Activated CD8-positive, alpha-beta T cell treated with anti-CD3 and anti-CD28 coated beads, Interleukin-2, amount 10 ng/mL, durations not matched to agents 7 days and 5 days (primary cell): ENCODE measurements around the gene F2RL2. TPM values are rescaled to one million over a fixed set of nuclear protein-coding genes. Genes with fewer than 3 reads are reported as not detected.

Experiments
- ATAC-seq: fragments of 150-1000 bp; cut with Tn5 transposase; one replicate; pipeline ENCODE4 v1.10.0; 2021; ENCODE audit warnings: moderate library complexity
- CTCF ChIA-PET: fragments of 350-600 bp; sonication (Branson Sonifier 250); formaldehyde crosslinking; loops from one replicate; lab custom pipeline; 2021; ENCODE audit warnings: antibody characterized with exemption; lab: Charles Lee
- POLR2A ChIA-PET: fragments of 350-600 bp; sonication (Branson Sonifier 250); formaldehyde crosslinking; loops from one replicate; lab custom pipeline; 2021; ENCODE audit warnings: antibody characterized with exemption; lab: Charles Lee
- DNase-seq: peaks from one replicate; pipeline ENCODE4 v3.0.0-alpha.2; 2020
- H3K27ac Mint-ChIP-seq: one replicate; pipeline ENCODE4 v1.8.0; 2021; ENCODE audit warnings: mild to moderate bottlenecking, mixed read lengths
- H3K27me3 Mint-ChIP-seq: one replicate; pipeline ENCODE4 v1.8.0; 2021; ENCODE audit warnings: low read depth, mixed read lengths
- H3K36me3 Mint-ChIP-seq: one replicate; pipeline ENCODE4 v1.8.0; 2021; ENCODE audit warnings: low read depth, mixed read lengths
- H3K4me1 Mint-ChIP-seq: one replicate; pipeline ENCODE4 v1.8.0; 2021; ENCODE audit warnings: low read depth, mixed read lengths
- H3K4me3 Mint-ChIP-seq: one replicate; pipeline ENCODE4 v1.8.0; 2021; ENCODE audit warnings: mild to moderate bottlenecking, mixed read lengths
- H3K9me3 Mint-ChIP-seq: one replicate; pipeline ENCODE4 v1.8.0; 2022; ENCODE audit warnings: mixed read lengths; ENCODE audit not compliant: insufficient read depth
- total RNA-seq, 2 experiments: library from RNA; stranded (reverse); gene quantifications; one replicate each; pipeline ENCODE4 v1.2.3, GENCODE V29; 2021

The F2RL2 gene
- total RNA-seq, 2 experiments from 2014 or later, result not detected

DNA sequence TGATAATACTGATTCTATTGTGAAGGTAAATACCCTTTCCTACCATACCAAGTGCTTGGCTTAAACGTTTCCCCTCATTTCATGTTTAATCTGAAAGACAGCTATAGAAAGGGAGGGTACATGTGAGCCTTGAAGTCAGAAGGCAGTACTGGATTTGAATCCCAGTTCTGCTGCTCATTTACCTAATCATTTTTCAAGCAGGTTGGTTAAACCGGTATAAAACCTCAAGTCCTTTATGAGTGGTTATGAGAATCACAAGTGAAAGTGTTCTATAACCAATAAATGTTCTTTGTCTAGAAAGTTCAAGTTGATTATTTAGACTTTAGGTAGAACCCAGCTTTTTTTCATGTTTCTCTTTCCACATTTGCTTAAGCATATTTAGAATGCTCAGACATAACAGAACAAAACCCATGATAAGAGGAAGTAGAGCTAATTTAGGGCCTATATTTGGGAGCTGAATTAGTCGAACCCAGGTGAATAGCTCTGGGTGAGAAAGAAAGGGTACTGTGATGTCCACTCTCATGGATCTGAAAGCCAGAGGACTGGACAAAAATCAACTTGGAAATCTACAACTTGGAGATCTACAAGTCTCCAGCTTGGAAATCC, 29.7 kb upstream of the F2RL2 start:
- no peaks in the 10 kb centered on the region for H3K27me3 Mint-ChIP-seq
- POLR2A ChIA-PET, result no interaction called here
- H3K27ac Mint-ChIP-seq, result no peak overlapping the region
- CTCF ChIA-PET, result interaction anchor here (0.9 to 1.3 kb wide), 4 partner anchors 11 to 131 kb away, joined by 3 read pairs; no protein-coding TSS in a partner anchor
- DNase-seq, result no peak
- H3K4me3 Mint-ChIP-seq, result no peak overlapping the region
- no peaks in the 10 kb centered on the region for H3K4me1 Mint-ChIP-seq
- no peak for ATAC-seq
- peaks cover 51% of the 10 kb centered on the region for H3K36me3 Mint-ChIP-seq
- H3K9me3 Mint-ChIP-seq, result peaks cover 11% of the 10 kb centered on the region

DNA sequence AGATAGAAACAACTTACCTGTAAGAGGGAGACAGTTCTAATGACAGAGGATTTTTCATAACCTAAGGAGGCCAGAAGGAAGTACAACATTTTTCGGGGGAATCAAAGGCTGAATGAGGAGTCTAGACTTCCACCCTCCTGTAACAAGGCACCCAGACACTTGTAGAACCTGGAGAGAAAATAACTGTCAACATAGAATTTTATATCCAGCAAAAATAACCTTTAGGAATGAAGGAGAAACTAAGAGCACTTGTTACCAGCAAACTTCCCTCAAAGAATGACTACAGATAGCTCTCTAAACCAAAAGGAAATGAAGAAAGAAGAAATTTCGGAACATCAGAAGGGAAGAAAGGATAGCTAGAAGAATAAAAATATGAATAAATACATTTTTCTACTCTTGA, 25.9 kb upstream of the F2RL2 start:
- H3K27ac Mint-ChIP-seq, result no peak overlapping the region
- no peak overlapping the region for H3K4me3 Mint-ChIP-seq
- H3K27me3 Mint-ChIP-seq, result no peaks in the 10 kb centered on the region
- H3K4me1 Mint-ChIP-seq, result no peaks in the 10 kb centered on the region
- ATAC-seq, result no peak
- peaks cover 63% of the 10 kb centered on the region for H3K36me3 Mint-ChIP-seq
- CTCF ChIA-PET, result interaction anchor here (0.9 to 1.4 kb wide), 2 partner anchors 11 to 125 kb away, joined by 4 read pairs; no protein-coding TSS in a partner anchor
- POLR2A ChIA-PET, result no interaction called here
- DNase-seq, result no peak
- peaks cover 11% of the 10 kb centered on the region for H3K9me3 Mint-ChIP-seq

DNA sequence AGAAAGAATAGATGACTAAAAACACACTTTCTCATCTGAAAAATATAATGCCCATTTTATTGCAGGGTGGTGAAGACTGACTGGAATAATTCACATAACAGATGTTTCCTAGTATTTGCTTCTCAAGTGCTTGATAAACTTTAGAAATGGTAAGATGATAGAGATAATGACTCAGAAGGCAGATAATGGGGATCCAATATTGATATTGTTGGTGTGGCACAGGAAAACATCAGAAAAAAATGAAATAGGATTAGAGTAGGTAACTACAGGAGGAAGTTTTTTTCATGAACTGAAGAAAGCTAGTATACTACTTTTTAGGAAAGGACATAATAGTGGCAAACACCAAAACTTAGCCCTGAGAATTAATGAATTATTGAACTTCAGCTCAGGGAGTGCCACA, 20.2 kb upstream of the F2RL2 start:
- no peak for DNase-seq
- no peak overlapping the region for H3K27ac Mint-ChIP-seq
- ChIA-PET CTCF (interaction anchor here (0.9 to 2.6 kb wide), 3 partner anchors 15 to 131 kb away, joined by 3 to 16 read pairs (median 8); no protein-coding TSS in a partner anchor), POLR2A (interaction anchor here (0.6 kb wide), 1 partner anchor 13 kb away, joined by 3 read pairs; no protein-coding TSS in a partner anchor)
- no peak overlapping the region for H3K4me3 Mint-ChIP-seq
- ATAC-seq, result no peak
- peaks cover 55% of the 10 kb centered on the region for H3K36me3 Mint-ChIP-seq
- H3K9me3 Mint-ChIP-seq, result peaks cover 1% of the 10 kb centered on the region
- H3K4me1 Mint-ChIP-seq, result peaks cover 6% of the 10 kb centered on the region
- H3K27me3 Mint-ChIP-seq, result no peaks in the 10 kb centered on the region

DNA sequence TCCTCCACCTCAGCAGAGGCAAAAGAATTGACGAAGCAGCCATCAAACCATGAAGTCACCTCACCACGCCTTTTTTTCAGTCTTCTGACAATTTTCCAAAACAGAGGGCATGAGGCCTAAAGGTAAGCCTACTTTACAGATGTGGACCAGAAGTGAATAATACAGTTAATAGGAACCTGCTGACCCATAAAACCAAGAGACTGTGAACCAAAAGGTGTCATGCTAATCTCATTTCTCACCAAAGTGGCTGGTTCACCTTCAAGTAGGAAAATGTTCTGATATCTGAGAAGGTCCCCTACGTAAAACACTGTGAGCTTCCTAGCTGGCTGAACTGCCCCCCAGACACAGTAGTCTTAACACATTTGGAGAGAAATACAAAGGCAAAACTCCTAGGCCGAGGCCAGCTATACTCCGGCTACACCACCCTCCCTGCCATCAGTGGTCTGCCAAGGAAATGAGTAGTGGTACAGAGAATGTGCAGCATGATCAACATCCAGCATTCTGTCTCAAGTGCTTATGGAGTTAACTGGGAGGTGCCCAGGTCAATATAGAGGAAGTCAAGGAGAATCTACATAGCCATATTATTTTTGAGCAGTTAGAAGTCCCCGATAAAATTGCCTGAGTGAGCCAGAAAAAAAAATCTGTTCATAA, 19.3 kb upstream of the F2RL2 start:
- no peak for ATAC-seq
- Mint-ChIP-seq H3K4me3 (no peak overlapping the region), H3K27me3 (no peaks in the 10 kb centered on the region), H3K27ac (no peak overlapping the region), H3K4me1 (peaks cover 11% of the 10 kb centered on the region), H3K9me3 (no peaks in the 10 kb centered on the region), H3K36me3 (peaks cover 50% of the 10 kb centered on the region)
- POLR2A ChIA-PET, result no interaction called here
- no peak for DNase-seq
- CTCF ChIA-PET, result interaction anchor here (0.7 to 2.6 kb wide), 9 partner anchors 11 to 132 kb away, joined by 3 to 16 read pairs (median 4); no protein-coding TSS in a partner anchor

DNA sequence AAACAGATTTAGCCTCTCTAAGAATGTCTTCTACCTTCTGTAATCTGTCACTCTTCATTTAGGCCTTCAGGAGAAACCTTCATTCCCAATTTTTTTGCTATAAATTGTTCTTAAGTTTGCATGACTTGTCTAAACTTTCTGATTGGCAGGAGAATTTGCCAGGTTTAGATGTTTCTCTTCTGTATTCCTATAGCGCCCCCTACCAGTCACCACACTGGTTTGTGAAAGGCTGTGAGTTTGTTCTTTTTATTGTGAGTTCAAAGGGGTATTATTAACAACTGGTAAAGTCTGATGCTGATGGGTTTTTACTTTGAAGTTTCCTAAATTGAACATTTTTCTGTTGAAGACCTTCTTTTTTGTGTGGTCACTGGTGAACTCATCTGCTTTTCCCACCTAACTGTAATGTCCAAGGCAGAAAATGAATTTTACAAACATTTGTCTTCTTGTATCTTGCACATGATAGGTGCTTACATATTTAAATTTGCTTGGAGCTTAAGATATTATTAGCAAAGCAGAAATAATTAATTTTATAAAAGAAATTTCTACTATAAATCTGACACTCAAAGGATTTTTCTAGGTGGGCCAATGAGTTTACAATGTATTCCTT, 18.4 kb upstream of the F2RL2 start:
- peaks cover 11% of the 10 kb centered on the region for H3K4me1 Mint-ChIP-seq
- H3K27ac Mint-ChIP-seq, result no peak overlapping the region
- H3K9me3 Mint-ChIP-seq, result no peaks in the 10 kb centered on the region
- DNase-seq (peak; percentile 77), ATAC-seq (peak; percentile 63)
- no peaks in the 10 kb centered on the region for H3K27me3 Mint-ChIP-seq
- ChIA-PET CTCF (interaction anchor here (0.7 to 2.6 kb wide), 10 partner anchors 11 to 133 kb away, joined by 3 to 16 read pairs (median 4); no protein-coding TSS in a partner anchor), POLR2A (no interaction called here)
- H3K36me3 Mint-ChIP-seq, result peaks cover 51% of the 10 kb centered on the region
- no peak overlapping the region for H3K4me3 Mint-ChIP-seq

DNA sequence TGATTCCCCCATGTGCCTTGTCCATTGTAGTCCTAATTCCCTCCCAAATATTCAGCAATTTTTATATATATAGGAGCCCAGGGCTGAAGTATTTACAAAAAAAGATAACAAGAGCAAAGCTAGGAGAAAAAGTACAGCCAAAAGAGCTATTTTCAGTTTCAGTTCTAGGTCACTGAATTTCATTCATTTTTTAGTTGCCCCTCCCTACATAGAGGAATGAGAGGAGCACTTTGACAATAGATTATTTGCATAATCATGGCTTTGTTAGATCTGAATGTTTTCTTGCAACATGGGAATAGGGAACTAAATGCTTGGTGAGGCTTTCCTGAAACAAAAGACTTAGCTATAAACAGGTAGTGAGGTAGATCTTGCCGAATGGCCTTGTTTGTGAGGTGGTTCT, 15.3 kb upstream of the F2RL2 start:
- H3K4me3 Mint-ChIP-seq, result no peak overlapping the region
- DNase-seq, result no peak
- CTCF ChIA-PET, result interaction anchor here (0.7 to 2.4 kb wide), 8 partner anchors 11 to 235 kb away, joined by 4 to 17 read pairs (median 4); partner anchors contain the start of gene IQGAP2
- H3K36me3 Mint-ChIP-seq, result peaks cover 48% of the 10 kb centered on the region
- no peaks in the 10 kb centered on the region for H3K9me3 Mint-ChIP-seq
- peak overlapping the region; percentile 4 for H3K27ac Mint-ChIP-seq
- ATAC-seq, result no peak
- POLR2A ChIA-PET, result interaction anchor here (0.6 kb wide), 1 partner anchor 738 kb away, joined by 3 read pairs; no protein-coding TSS in a partner anchor
- H3K4me1 Mint-ChIP-seq, result peaks cover 11% of the 10 kb centered on the region
- H3K27me3 Mint-ChIP-seq, result no peaks in the 10 kb centered on the region

DNA sequence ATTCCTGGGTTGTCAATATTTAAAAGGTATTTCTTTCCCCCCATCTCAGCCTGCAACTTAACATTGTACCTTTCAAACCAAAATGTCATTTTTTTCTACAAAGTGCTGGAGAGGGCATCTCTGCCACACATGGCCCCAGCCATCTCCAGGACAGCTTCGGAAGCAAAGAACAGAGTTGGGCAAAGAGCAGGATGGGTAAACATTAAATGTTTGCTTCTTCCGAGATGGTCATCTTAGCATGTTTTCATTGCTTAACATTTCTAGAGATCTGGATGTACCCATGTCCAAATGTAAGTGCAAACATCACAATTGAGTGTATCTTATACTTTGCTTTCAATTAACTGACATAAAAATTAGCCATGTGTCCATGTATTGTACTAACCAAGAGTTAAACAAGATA, 14.3 kb upstream of the F2RL2 start:
- Mint-ChIP-seq H3K27ac (no peak overlapping the region), H3K4me1 (peaks cover 11% of the 10 kb centered on the region), H3K27me3 (no peaks in the 10 kb centered on the region), H3K4me3 (no peak overlapping the region), H3K9me3 (no peaks in the 10 kb centered on the region), H3K36me3 (peaks cover 44% of the 10 kb centered on the region)
- POLR2A ChIA-PET, result no interaction called here
- CTCF ChIA-PET, result interaction anchor here (0.6 to 2.4 kb wide), 8 partner anchors 12 to 234 kb away, joined by 3 to 17 read pairs (median 4); partner anchors contain the start of gene IQGAP2
- DNase-seq (no peak), ATAC-seq (no peak)

DNA sequence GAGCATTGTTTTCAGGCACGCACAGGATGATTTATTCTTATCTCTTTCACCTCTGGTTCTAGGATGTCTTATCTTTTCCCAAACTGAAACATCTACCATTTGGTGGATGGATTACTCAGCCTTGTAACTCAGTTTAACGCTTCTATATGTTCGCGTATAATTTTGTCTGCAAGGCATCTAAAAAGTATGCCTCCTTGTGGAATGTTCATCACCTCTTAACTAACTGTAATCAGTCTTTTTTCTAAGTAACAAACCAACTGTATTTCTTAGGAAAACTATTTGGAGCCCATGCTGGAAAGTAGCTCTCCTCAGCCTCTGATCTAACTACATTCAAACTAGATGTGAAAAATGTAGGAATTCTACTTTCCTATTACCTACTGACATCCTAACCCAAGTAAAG, 11.5 kb upstream of the F2RL2 start:
- Mint-ChIP-seq H3K36me3 (peaks cover 46% of the 10 kb centered on the region), H3K27me3 (no peaks in the 10 kb centered on the region), H3K4me3 (no peak overlapping the region), H3K27ac (no peak overlapping the region), H3K4me1 (peaks cover 11% of the 10 kb centered on the region), H3K9me3 (no peaks in the 10 kb centered on the region)
- CTCF ChIA-PET, result interaction anchor here (1.1 to 2.0 kb wide), 2 partner anchors 33 to 139 kb away, joined by 3 to 9 read pairs; no protein-coding TSS in a partner anchor
- POLR2A ChIA-PET, result no interaction called here
- ATAC-seq (no peak), DNase-seq (no peak)

DNA sequence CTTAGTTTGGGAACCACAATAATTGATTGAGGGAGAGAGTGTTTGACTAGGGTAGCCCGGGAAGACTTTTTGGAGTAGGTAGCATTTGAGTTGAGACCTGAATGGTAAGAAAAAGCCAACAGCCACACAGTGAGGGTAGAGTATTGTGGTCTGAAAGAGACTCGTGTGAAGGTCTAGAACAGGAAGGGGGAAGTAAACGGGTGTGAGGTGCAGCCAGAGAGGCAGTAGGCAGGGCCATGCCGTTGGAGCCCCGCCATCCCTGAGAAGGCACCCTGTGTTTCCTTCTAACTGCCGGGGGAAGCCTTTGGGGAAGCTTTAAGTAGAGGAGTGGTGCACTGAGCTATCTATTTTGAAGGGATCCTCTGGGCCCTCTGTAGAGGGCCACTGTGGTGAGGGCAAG, 3.5 kb upstream of the F2RL2 start:
- Mint-ChIP-seq H3K36me3 (peaks cover 40% of the 10 kb centered on the region), H3K27me3 (no peaks in the 10 kb centered on the region), H3K4me3 (no peak overlapping the region), H3K27ac (peak overlapping the region; percentile 23), H3K9me3 (no peaks in the 10 kb centered on the region), H3K4me1 (peaks cover 24% of the 10 kb centered on the region)
- ChIA-PET CTCF (interaction anchor here (1.9 to 2.4 kb wide), 2 partner anchors 25 to 148 kb away, joined by 5 to 11 read pairs; no protein-coding TSS in a partner anchor), POLR2A (no interaction called here)
- ATAC-seq (peak; percentile 81), DNase-seq (peak; percentile 34)

DNA sequence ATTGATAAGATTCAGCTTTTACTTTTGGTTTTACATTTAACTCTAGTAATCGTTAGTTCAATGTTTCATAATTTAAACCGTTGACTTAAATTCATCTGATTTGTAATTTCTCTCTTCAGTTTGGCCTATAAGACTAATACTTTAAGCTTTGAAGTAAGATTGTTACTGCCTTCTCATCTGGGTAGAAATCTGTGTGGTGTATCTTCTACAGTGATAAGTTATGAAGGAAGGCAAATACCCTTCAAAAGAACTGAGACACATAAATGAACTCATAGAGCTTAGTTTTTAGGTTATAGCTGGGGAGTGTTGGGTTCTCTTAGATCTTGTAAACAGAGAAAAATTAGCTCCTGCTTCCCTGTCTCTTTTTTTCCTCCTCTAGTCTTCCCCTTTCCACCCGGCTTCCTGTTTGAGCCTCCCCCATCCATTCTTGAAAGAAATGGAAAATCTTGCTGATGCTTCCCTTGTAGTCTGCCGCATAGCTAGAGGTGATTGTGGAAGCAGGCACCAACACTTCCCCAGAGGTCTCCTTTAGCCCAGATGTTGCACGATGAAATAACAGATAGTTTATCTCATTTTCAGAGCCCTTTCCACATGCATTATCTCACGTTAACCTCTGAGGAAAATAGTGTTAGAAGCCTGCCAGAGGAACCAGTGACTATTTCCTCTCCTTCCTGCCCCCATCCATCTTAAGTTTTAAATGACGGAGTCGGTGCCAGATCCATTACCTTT, 2.0 kb upstream of the F2RL2 start:
- no peak for DNase-seq
- H3K36me3 Mint-ChIP-seq, result peaks cover 36% of the 10 kb centered on the region
- no peak overlapping the region for H3K27ac Mint-ChIP-seq
- peaks cover 24% of the 10 kb centered on the region for H3K4me1 Mint-ChIP-seq
- no peak for ATAC-seq
- POLR2A ChIA-PET, result no interaction called here
- H3K27me3 Mint-ChIP-seq, result no peaks in the 10 kb centered on the region
- CTCF ChIA-PET, result interaction anchor here (0.8 to 1.3 kb wide), 2 partner anchors 15 to 17 kb away, joined by 3 to 4 read pairs; no protein-coding TSS in a partner anchor
- no peaks in the 10 kb centered on the region for H3K9me3 Mint-ChIP-seq
- no peak overlapping the region for H3K4me3 Mint-ChIP-seq

DNA sequence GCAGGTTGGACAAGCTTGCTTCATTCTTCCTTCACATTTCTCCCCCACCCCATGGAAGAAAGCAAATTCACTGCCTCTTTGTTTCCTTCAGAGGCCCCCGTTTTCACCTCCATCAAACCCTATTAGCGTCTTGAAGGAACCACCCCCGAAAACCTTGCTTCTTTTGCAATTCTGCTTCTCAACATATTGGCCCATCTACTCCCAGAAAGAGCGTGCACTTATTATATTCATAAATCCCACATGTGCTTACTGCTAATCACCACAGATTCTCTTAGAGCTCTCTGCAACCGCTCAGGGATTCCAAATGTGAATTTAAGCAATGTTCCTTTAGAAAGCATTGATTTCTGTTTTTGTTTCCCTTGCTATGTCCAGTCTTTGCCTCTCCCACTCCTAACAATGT, 1.1 kb downstream of the F2RL2 start:
- CTCF ChIA-PET, result no interaction called here
- no peak for ATAC-seq
- H3K27ac Mint-ChIP-seq, result no peak overlapping the region

More for the DNA sequence above, 1.1 kb downstream of the F2RL2 start:
- no peak for DNase-seq
- POLR2A ChIA-PET, result no interaction called here
- Mint-ChIP-seq H3K4me3 (no peak overlapping the region), H3K4me1 (peaks cover 20% of the 10 kb centered on the region), H3K36me3 (peaks cover 28% of the 10 kb centered on the region), H3K27me3 (no peaks in the 10 kb centered on the region), H3K9me3 (no peaks in the 10 kb centered on the region)
